ENCODE results near the gene PAX2.

PAX2 gene

DNA sequence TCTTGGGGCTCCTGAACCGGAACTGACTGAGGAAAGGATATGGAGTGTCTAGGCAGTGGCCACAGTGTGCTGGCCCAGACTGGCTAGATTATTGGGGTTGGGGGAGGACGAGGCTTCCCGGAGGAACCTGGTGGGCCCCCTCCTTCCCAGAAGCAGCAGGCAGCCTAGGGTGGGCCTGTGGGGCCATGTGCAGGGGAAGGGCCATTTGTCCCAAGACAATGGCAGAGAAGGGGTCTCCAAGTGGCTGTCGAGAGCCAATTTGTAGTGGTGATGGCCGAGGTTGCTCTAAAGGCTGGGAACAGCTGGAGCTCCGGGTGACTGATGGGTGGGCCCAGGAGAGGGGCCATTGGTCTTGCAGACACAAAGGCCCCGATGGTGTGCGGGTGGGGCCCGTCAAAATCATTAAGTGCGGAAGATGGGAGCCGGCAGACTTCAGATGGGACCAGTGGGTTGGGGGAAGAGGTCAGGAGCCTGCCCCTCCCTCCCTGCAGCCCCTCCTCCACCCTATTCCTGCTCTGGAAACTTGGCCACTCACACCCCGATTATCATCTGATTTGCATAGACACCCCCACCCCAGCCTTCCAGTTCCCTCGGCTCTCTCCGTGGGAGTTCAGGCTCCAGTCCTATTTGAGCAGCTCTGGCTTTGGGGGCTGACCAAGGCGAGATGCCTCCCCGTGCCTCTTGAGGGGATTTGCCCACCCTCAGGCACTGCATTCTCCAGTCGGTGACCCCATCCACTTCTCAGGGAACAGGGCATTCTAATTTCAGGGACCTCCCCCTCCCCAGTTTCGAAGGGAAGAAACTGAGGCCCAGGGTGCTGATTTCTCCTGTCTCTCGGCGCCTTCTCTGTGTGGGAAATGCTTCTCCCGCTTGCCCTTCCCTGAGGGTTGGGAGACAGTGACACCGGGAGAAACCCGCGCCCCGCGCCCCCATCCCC lies 36.0 kb upstream of the PAX2 start:
- in situ Hi-C loops (cut with HindIII; ENCODE audit: low sequenced_read_pairs), result no loop called here
- TF ChIP-seq, protein P1, sequence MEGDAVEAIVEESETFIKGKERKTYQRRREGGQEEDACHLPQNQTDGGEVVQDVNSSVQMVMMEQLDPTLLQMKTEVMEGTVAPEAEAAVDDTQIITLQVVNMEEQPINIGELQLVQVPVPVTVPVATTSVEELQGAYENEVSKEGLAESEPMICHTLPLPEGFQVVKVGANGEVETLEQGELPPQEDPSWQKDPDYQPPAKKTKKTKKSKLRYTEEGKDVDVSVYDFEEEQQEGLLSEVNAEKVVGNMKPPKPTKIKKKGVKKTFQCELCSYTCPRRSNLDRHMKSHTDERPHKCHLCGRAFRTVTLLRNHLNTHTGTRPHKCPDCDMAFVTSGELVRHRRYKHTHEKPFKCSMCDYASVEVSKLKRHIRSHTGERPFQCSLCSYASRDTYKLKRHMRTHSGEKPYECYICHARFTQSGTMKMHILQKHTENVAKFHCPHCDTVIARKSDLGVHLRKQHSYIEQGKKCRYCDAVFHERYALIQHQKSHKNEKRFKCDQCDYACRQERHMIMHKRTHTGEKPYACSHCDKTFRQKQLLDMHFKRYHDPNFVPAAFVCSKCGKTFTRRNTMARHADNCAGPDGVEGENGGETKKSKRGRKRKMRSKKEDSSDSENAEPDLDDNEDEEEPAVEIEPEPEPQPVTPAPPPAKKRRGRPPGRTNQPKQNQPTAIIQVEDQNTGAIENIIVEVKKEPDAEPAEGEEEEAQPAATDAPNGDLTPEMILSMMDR (IDR thresholded peaks at IDR 0.05; ENCODE audit: low read depth, low read length, missing control alignments), result no peak
- H3K4me3 ChIP-seq (ENCODE audit: low read depth, low read length), result no peak overlapping the region
- DNase-seq (ENCODE audit: low read depth), result no peak

DNA sequence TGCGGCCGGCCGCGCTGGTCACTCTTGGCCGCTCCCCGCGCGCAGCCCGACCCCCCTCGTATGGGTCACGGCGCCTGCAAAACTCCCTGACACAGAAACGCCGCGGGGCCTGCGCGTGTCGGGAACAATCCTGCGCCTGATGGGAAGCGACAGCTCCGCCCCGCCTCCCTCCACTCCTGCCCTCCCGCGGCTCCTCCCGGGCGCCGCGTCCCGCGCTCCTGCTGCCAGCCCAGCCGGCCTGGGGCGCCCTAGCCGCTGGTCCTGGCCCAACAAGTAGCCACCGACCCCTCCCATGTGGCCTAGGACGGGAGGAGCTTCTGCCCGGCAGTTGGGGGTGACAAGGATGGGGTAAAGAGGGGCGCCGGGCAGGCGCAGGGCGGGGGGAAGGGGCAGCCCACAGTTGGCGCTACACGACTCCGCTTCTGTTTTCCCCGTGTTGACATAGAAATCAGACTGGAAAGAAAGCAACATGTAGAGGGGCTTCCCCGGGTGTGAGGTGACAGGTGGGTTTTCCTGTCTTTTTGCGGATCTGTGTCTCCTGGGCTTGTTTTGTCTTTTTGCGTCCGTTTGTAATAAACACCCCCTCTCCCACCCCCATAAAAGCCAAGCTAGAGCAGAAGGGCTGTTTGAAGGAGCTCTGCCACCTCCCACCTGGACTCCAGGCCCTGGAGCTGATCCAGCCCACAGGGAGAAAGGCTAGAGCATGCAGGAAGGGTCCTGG lies 35.1 kb upstream of the PAX2 start:
- no peak for DNase-seq (ENCODE audit: low read depth)
- no peak overlapping the region for H3K4me3 ChIP-seq (ENCODE audit: low read depth, low read length)
- TF ChIP-seq, protein P1 (IDR thresholded peaks at IDR 0.05; ENCODE audit: low read depth, low read length, missing control alignments), result no peak
- in situ Hi-C loops (cut with HindIII; ENCODE audit: low sequenced_read_pairs), result no loop called here

DNA sequence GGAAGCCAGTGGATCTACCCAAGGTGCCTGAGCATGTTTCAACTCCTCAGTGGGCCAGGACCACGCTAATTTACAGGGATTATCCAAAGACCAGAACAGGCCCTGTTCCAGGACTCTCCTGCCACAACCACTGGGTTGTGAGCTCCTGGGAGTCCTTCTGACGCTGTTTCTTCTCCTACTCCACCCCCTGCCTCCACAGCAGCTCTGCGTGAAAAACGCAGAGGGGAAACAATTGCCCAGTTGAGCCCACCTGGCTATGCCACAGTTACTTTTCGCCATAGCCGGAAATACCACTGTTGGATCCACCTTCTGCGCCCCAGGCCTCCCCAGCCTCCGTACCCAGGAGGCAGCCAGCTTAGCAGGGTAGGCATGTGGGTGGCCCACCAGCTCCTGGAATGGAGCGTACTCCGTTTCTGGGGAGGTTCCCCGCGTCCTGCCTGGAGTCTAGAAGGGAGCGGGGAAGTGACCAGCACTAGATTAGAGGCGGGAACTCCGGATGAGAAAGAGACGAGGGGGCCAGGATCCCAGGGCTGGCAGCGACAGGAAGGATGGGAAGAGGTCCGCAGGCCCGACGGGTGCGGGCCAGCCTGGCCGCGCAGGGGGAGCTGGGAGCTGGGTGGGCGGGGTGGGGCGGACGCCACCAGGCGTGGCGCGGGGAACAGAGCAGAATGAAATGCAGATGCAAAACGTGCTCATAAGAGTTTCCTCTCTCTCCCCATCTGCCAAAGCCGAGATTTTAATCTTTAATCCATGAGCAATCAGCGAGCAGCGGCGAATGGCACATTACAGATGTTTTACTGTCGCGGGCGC lies 32.1 kb upstream of the PAX2 start:
- in situ Hi-C loops (cut with HindIII; ENCODE audit: low sequenced_read_pairs), result no loop called here
- no peak overlapping the region for H3K4me3 ChIP-seq (ENCODE audit: low read depth, low read length)
- no peak for DNase-seq (ENCODE audit: low read depth)
- TF ChIP-seq, protein P1 (IDR thresholded peaks at IDR 0.05; ENCODE audit: low read depth, low read length, missing control alignments), result no peak

DNA sequence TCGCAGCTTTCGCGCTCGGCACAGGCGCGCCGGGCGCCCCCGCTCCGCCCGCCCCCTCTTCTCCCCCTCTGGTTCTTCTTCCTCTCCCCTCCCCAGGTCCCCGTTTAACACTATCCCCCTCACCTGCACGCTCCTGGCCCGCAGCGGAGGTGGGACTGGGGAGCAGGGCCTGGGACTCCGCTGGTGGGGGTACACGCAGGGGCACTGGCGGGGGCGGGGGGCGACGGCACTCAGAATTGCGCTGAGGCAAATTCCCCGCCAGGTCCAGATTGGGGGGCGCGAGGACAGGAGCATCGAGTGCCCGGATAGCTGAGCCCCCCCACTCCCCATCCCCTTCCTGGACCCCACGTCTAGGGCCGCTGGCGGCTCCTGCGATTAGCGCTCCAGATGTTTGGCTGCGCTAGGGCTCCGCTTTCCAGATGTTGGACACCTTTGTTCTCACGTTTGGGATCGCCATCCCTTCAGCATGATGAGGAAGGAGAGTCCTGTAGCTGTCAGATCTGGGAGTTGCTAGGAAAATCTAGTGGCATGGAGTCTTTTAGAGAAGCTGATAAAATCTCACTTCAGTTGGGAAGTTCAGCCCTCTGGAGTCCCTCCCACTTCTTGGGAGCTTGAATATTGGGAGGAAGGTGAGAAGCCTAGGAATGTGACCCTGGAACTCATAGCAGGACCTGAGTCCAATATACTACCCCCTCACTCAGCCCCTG lies 31.4 kb upstream of the PAX2 start:
- in situ Hi-C loops (cut with HindIII; ENCODE audit: low sequenced_read_pairs), result no loop called here
- DNase-seq (ENCODE audit: low read depth), result no peak
- H3K4me3 ChIP-seq (ENCODE audit: low read depth, low read length), result no peak overlapping the region
- TF ChIP-seq, protein P1 (IDR thresholded peaks at IDR 0.05; ENCODE audit: low read depth, low read length, missing control alignments), result no peak

DNA sequence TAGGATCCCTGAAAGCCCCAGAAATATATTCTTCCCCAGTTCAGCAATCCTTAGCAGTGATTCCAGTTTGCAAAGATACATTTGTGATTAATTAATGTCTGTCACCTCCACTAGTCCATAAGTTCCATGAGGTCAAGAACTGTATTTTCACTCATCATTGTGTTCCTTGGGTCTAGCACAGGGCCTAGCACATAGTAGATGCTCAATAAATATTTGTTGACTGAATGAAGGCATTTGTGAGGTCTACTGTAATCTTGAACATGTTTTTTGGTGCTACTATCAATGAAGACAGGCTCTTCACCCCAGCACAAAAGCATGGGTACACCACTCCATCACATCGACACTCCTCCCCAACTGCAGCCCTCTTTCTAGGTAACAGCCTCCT lies 30.8 kb upstream of the PAX2 start:
- no peak for DNase-seq (ENCODE audit: low read depth)
- in situ Hi-C loops (cut with HindIII; ENCODE audit: low sequenced_read_pairs), result no loop called here
- H3K4me3 ChIP-seq (ENCODE audit: low read depth, low read length), result no peak overlapping the region
- TF ChIP-seq, protein P1 (IDR thresholded peaks at IDR 0.05; ENCODE audit: low read depth, low read length, missing control alignments), result no peak

DNA sequence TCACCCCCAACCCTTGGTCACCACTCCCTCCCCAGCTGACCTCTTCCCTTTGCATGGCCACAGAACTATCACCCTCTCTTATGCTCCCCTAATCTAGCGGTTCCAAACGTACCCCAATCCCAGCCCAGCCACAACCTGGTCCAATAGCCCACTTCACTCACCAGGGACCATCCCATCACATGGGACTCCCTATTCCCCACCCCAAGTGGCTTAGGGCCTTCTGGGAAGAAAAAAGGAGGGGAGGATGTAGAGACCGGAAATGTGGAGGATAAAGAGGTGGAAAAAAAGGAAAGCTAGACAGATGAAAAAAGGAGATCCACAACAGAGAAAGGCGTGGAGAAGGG lies 30.3 kb upstream of the PAX2 start:
- in situ Hi-C loops (cut with HindIII; ENCODE audit: low sequenced_read_pairs), result no loop called here
- TF ChIP-seq, protein P1 (IDR thresholded peaks at IDR 0.05; ENCODE audit: low read depth, low read length, missing control alignments), result no peak
- no peak for DNase-seq (ENCODE audit: low read depth)
- no peak overlapping the region for H3K4me3 ChIP-seq (ENCODE audit: low read depth, low read length)

All from astrocyte of the cerebellum (primary cell).